H9 (cell line): Measurements from ENCODE around the gene MTG1. TPM values are rescaled to one million over a fixed set of nuclear protein-coding genes. Genes with fewer than 3 reads are reported as not detected.

Experiments used
- DNase-seq: peaks from one replicate; pipeline ENCODE4 v3.0.0-alpha.2; 2017
- H2AFZ ChIP-seq: one replicate; pipeline ENCODE4 v1.6.1; 2013; ENCODE audit warnings: mild to moderate bottlenecking, low read length, control low read depth, moderate library complexity
- H2AK5ac ChIP-seq: 2 replicates; pipeline ENCODE4 v1.6.1; 2013; ENCODE audit warnings: low read length, control low read depth, mixed read lengths; ENCODE audit not compliant: insufficient read length
- H2BK120ac ChIP-seq: one replicate; pipeline ENCODE4 v1.6.1; 2013; ENCODE audit warnings: low read depth, mild to moderate bottlenecking, low read length, control low read depth, inconsistent platforms; ENCODE audit not compliant: poor library complexity, severe bottlenecking
- H2BK12ac ChIP-seq: 2 replicates; pipeline ENCODE4 v1.6.1; 2013; ENCODE audit warnings: low read length, control low read depth, mixed read lengths, low read depth; ENCODE audit not compliant: insufficient read length
- H2BK15ac ChIP-seq: 2 replicates; pipeline ENCODE4 v1.6.1; 2013; ENCODE audit warnings: low read depth, low read length, control low read depth
- H2BK20ac ChIP-seq: one replicate; pipeline ENCODE4 v1.6.1; 2013; ENCODE audit warnings: low read depth, mild to moderate bottlenecking, low read length, control low read depth, inconsistent platforms; ENCODE audit not compliant: poor library complexity, severe bottlenecking
- H2BK5ac ChIP-seq: 2 replicates; pipeline ENCODE4 v1.6.1; 2013; ENCODE audit warnings: low read length, control low read depth, mixed read lengths; ENCODE audit not compliant: insufficient read length
- H3K14ac ChIP-seq: 2 replicates; pipeline ENCODE4 v1.6.1; 2013; ENCODE audit warnings: low read length, control low read depth; ENCODE audit not compliant: insufficient read depth
- H3K18ac ChIP-seq: 2 replicates; pipeline ENCODE4 v1.6.1; 2013; ENCODE audit warnings: low read depth, mild to moderate bottlenecking, mixed read lengths, low read length, control low read depth; ENCODE audit not compliant: insufficient read length
- H3K23ac ChIP-seq: 2 replicates; pipeline ENCODE4 v1.6.1; 2013; ENCODE audit warnings: low read length, control low read depth, mixed read lengths, low read depth; ENCODE audit not compliant: insufficient read length
- H3K23me2 ChIP-seq: 2 replicates; pipeline ENCODE4 v1.6.1; 2013; ENCODE audit warnings: low read depth, mild to moderate bottlenecking, mixed read lengths, low read length, control low read depth; ENCODE audit not compliant: insufficient read length, poor library complexity, severe bottlenecking
- H3K27ac ChIP-seq: 2 replicates; pipeline ENCODE4 v1.5.1; 2013; ENCODE audit warnings: low read length, control low read depth, mixed read lengths, low read depth; ENCODE audit not compliant: insufficient read length
- H3K27me3 ChIP-seq: 2 replicates; pipeline ENCODE4 v1.6.1; 2013; ENCODE audit warnings: low read length, control low read depth, inconsistent platforms; ENCODE audit not compliant: insufficient read depth
- H3K4ac ChIP-seq: 2 replicates; pipeline ENCODE4 v1.6.1; 2013; ENCODE audit warnings: low read depth, mild to moderate bottlenecking, control low read depth, inconsistent platforms, low read length, moderate library complexity
- H3K4me1 ChIP-seq: 2 replicates; pipeline ENCODE4 v1.6.1; 2013; ENCODE audit warnings: low read length, control low read depth, inconsistent platforms; ENCODE audit not compliant: insufficient read depth
- H3K4me2 ChIP-seq: 2 replicates; pipeline ENCODE4 v1.6.1; 2013; ENCODE audit warnings: low read length, control low read depth, mixed read lengths; ENCODE audit not compliant: insufficient read length, insufficient read depth
- H3K56ac ChIP-seq: 2 replicates; pipeline ENCODE4 v1.6.1; 2013; ENCODE audit warnings: low read depth, mild to moderate bottlenecking, mixed read lengths, low read length, control low read depth; ENCODE audit not compliant: insufficient read length
- H3K79me1 ChIP-seq: 2 replicates; pipeline ENCODE4 v1.6.1; 2013; ENCODE audit warnings: low read depth, mild to moderate bottlenecking, moderate library complexity, low read length, control low read depth, inconsistent platforms; ENCODE audit not compliant: insufficient read depth, poor library complexity, severe bottlenecking
- H3K79me2 ChIP-seq: 2 replicates; pipeline ENCODE4 v1.6.1; 2013; ENCODE audit warnings: low read length, control low read depth, inconsistent platforms; ENCODE audit not compliant: insufficient read depth
- H3K9ac ChIP-seq: 2 replicates; pipeline ENCODE4 v1.6.1; 2013; ENCODE audit warnings: low read length, control low read depth, mixed read lengths; ENCODE audit not compliant: insufficient read length; ENCODE audit errors: extremely low read depth
- H3K9me3 ChIP-seq: one replicate; pipeline ENCODE4 v1.6.1; 2013; ENCODE audit warnings: low read depth, low read length, inconsistent platforms; ENCODE audit not compliant: control insufficient read depth
- H3T11ph ChIP-seq: one replicate; pipeline ENCODE4 v1.6.1; 2013; ENCODE audit warnings: mild to moderate bottlenecking, low read length, control low read depth, inconsistent platforms
- H4K20me1 ChIP-seq: one replicate; pipeline ENCODE4 v1.6.1; 2013; ENCODE audit not compliant: control insufficient read depth, insufficient read length, insufficient read depth
- H4K5ac ChIP-seq: 2 replicates; pipeline ENCODE4 v1.6.1; 2013; ENCODE audit warnings: low read depth, mild to moderate bottlenecking, mixed read lengths, low read length, control low read depth; ENCODE audit not compliant: insufficient read length
- H4K8ac ChIP-seq: replicated peaks from 2 replicates; pipeline ENCODE4 v1.6.1; 2013; ENCODE audit warnings: low read length, control low read depth, mixed read lengths, low read depth; ENCODE audit not compliant: insufficient read length
- H4K91ac ChIP-seq: 2 replicates; pipeline ENCODE4 v1.6.1; 2013; ENCODE audit warnings: low read depth, mild to moderate bottlenecking, moderate library complexity, mixed read lengths, low read length, control low read depth; ENCODE audit not compliant: insufficient read length
- H3K27ac Mint-ChIP-seq, 3 experiments: 2 replicates in 2 of 3; 3 replicates in 1 of 3; pipeline ENCODE4 v1.8.0; 2020 to 2021; ENCODE audit warnings: mixed read lengths in 3 of 3, mild to moderate bottlenecking in 1 of 3, moderate library complexity in 1 of 3
- H3K27me3 Mint-ChIP-seq: 2 replicates; pipeline ENCODE4 v1.8.0; 2021; ENCODE audit warnings: low read depth, mild to moderate bottlenecking, moderate library complexity, mixed read lengths
- H3K36me3 Mint-ChIP-seq, 3 experiments: 2 replicates in 2 of 3; 3 replicates in 1 of 3; pipeline ENCODE4 v1.8.0; 2020 to 2021; ENCODE audit warnings: low read depth in 3 of 3, mixed read lengths in 3 of 3; ENCODE audit not compliant: insufficient read depth in 1 of 3
- H3K4me1 Mint-ChIP-seq, 2 experiments: 2 replicates each; pipeline ENCODE4 v1.8.0; 2020; ENCODE audit warnings: mixed read lengths in 2 of 2
- H3K4me3 Mint-ChIP-seq, 2 experiments: 2 replicates in 1 of 2; 3 replicates in 1 of 2; pipeline ENCODE4 v1.8.0; 2020 to 2021; ENCODE audit warnings: mild to moderate bottlenecking in 2 of 2, mixed read lengths in 2 of 2, moderate library complexity in 1 of 2
- H3K9me3 Mint-ChIP-seq, 2 experiments: 2 replicates in 1 of 2; 3 replicates in 1 of 2; pipeline ENCODE4 v1.8.0; 2020; ENCODE audit warnings: mild to moderate bottlenecking in 2 of 2, mixed read lengths in 2 of 2, moderate library complexity in 1 of 2
- CTCF ChIP-seq: fragments of 200-600 bp; sonication (generic); conservative IDR thresholded peaks from 3 replicates; pipeline ENCODE4 v1.8.0; 2021; ENCODE audit warnings: antibody characterized with exemption, mild to moderate bottlenecking
- WGBS: extraction: QIAGEN DNeasy Blood & Tissue Kit; methylation state at CpG from one replicate; pipeline ENCODE4 v1.1.7; 2013; ENCODE audit warnings: missing lambda C conversion rate, low lambda C conversion rate, mixed read lengths; ENCODE audit not compliant: insufficient read length; ENCODE audit errors: extremely low coverage; 5-methylcytosine and 5-hydroxymethylcytosine counted together
- total RNA-seq: library from RNA; stranded (reverse); gene quantifications from 2 replicates; pipeline ENCODE4 v1.2.1, GENCODE V29; 2021

MTG1 gene
- total RNA-seq, 1 experiment from 2014 or later, result 65.3 TPM

DNA sequence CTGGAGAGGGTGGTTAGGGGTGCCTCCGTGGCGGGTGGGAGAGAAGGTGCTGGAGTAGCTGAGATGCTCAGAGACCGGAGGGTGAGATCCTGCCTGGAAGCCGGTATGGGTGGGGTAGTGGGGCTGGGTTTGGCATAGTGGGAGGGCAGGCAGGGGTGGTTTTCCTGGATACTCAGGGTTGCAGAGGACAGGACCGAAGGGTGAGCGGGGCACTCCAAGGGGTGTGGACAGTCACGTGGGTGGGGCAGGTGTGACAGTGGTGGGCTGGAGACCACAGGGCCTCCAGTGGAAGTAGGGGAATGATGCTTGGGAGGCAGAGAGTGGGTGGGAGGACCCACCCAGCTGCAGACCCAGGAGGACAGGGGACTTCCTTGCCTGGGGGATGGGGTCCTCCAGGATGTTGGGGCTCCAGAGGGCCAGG lies 61.7 kb downstream of the MTG1 start:
- Mint-ChIP-seq H3K27ac (no peak overlapping the region), H3K36me3 (peaks cover 2 to 23% (median 8%) of the 10 kb centered on the region in 3 experiments; a peak in 5 of 7 replicates), H3K9me3 (peaks cover 79 to 92% of the 10 kb centered on the region in 2 experiments), H3K4me1 (no peaks in the 10 kb centered on the region), H3K27me3 (peaks cover 6% of the 10 kb centered on the region), H3K4me3 (no peak overlapping the region)
- Histone ChIP-seq H3K9me3 (peaks cover 82% of the 10 kb centered on the region), H3K4me2 (no peak overlapping the region), H3K23me2 (no peaks in the 10 kb centered on the region), H3T11ph (no peak overlapping the region), H4K91ac (no peak overlapping the region), H4K8ac (no peak overlapping the region), H4K5ac (no peak overlapping the region), H4K20me1 (no peaks in the 10 kb centered on the region), H3K4ac (no peak overlapping the region), H2BK15ac (no peak overlapping the region), H2AK5ac (no peak overlapping the region), H3K79me2 (no peaks in the 10 kb centered on the region), H3K27ac (no peak overlapping the region), H2BK120ac (no peak overlapping the region), H2BK5ac (no peak overlapping the region), H3K18ac (no peak overlapping the region), H3K27me3 (no peaks in the 10 kb centered on the region), H3K14ac (no peak overlapping the region), H3K23ac (no peak overlapping the region), H2BK12ac (no peak overlapping the region), H2BK20ac (no peak overlapping the region), H3K79me1 (no peaks in the 10 kb centered on the region), H2AFZ (no peak overlapping the region), H3K9ac (no peak overlapping the region), H3K56ac (no peak overlapping the region), H3K4me1 (no peaks in the 10 kb centered on the region)
- DNase-seq, result no peak
- no peak for TF ChIP-seq CTCF
- no CpG with 5 or more reads among the region's 7 CpGs for WGBS
